Fibroblast of lung (primary cell): ENCODE results near the gene FUBP1. TPM values are rescaled to one million over a fixed set of nuclear protein-coding genes. Genes with fewer than 3 reads are reported as not detected.

ENCODE experiments used
- DNase-seq, 2 donors: peaks; one replicate each; pipeline versions ENCODE4 v3.0.0 to v3.0.0-alpha.2; 2010; ENCODE audit warnings: low read depth in 2 of 2
- H2AFZ ChIP-seq: 2 replicates; pipeline ENCODE4 v1.5.1; 2012; ENCODE audit warnings: low read length, control low read depth, inconsistent platforms
- H3K27ac ChIP-seq: 2 replicates; pipeline ENCODE4 v1.5.1; 2011; ENCODE audit warnings: low read length, control low read depth; ENCODE audit not compliant: insufficient read depth
- H3K27me3 ChIP-seq: 2 replicates; pipeline ENCODE4 v1.5.1; 2011; ENCODE audit warnings: mild to moderate bottlenecking, low read length; ENCODE audit not compliant: control insufficient read depth, insufficient read depth
- H3K36me3 ChIP-seq: 2 replicates; pipeline ENCODE4 v1.5.1; 2011; ENCODE audit warnings: low read length; ENCODE audit not compliant: control insufficient read depth, insufficient read depth
- H3K4me1 ChIP-seq: 2 replicates; pipeline ENCODE4 v1.5.1; 2011; ENCODE audit warnings: low read length; ENCODE audit not compliant: control insufficient read depth, insufficient read depth; ENCODE audit errors: extremely low read depth
- H3K4me2 ChIP-seq: 2 replicates; pipeline ENCODE4 v1.5.1; 2011; ENCODE audit warnings: low read length, control low read depth; ENCODE audit not compliant: insufficient read depth; ENCODE audit errors: extremely low read depth
- H3K4me3 ChIP-seq, 4 experiments: fragments of 200-600 bp in 1 of 4; sonication (generic) in 1 of 4; replicated peaks in 1 of 4; 2 replicates each; pipeline ENCODE4 v1.5.1; 2011 to 2016; ENCODE audit warnings: low read length in 4 of 4, low read depth in 3 of 4, mild to moderate bottlenecking in 3 of 4, control low read depth in 2 of 4, inconsistent platforms in 1 of 4, mixed read lengths in 1 of 4; ENCODE audit not compliant: insufficient read depth in 1 of 4; ENCODE audit errors: control extremely low read depth in 1 of 4
- H3K79me2 ChIP-seq: 2 replicates; pipeline ENCODE4 v1.5.1; 2012; ENCODE audit warnings: mild to moderate bottlenecking, low read length, inconsistent platforms; ENCODE audit not compliant: control insufficient read depth, insufficient read depth
- H3K9ac ChIP-seq: 2 replicates; pipeline ENCODE4 v1.5.1; 2011; ENCODE audit warnings: mild to moderate bottlenecking, low read length, control low read depth; ENCODE audit not compliant: insufficient read depth
- H3K9me3 ChIP-seq: 2 replicates; pipeline ENCODE4 v1.5.1; 2012; ENCODE audit warnings: low read depth, low read length; ENCODE audit not compliant: control insufficient read depth, insufficient read depth
- H4K20me1 ChIP-seq: 2 replicates; pipeline ENCODE4 v1.5.1; 2011; ENCODE audit warnings: low read length; ENCODE audit not compliant: control insufficient read depth, insufficient read depth; ENCODE audit errors: extremely low read depth
- EZH2 ChIP-seq: IDR thresholded peaks from 2 replicates; pipeline ENCODE4 v1.5.1; 2012; ENCODE audit warnings: low read length, control low read depth, mild to moderate bottlenecking; ENCODE audit errors: missing control alignments
- polyA plus RNA-seq, 2 donors: library from polyadenylated mRNA; depleted of rRNA in 1 of 2; stranded (reverse) in 1 of 2; unstranded in 1 of 2; fragments of >200 nt; gene quantifications; 2 replicates each; pipeline ENCODE4 v1.2.1, GENCODE V29; 2011 to 2012; ENCODE audit warnings: missing spikeins in 1 of 2
- total RNA-seq: library from RNA; depleted of rRNA; stranded (reverse); fragments of >200 nt; gene quantifications from 2 replicates; pipeline ENCODE4 v1.2.1, GENCODE V29; 2014
- TF ChIP-seq, protein P1 (sequence below), 2 donors: IDR thresholded peaks in 1 of 2; conservative IDR thresholded peaks in 1 of 2; 1 replicate in 1 of 2; 2 replicates in 1 of 2; pipeline ENCODE4 v1.5.1; 2011 to 2012; ENCODE audit warnings: low read length in 2 of 2, control low read depth in 1 of 2, inconsistent platforms in 1 of 2, low read depth in 1 of 2, mild to moderate bottlenecking in 1 of 2

The FUBP1 gene
- total and polyA plus RNA-seq, 2 donors (not counting 1 experiment from before 2014, with no cell fraction given): 99.4 to 102 TPM

DNA sequence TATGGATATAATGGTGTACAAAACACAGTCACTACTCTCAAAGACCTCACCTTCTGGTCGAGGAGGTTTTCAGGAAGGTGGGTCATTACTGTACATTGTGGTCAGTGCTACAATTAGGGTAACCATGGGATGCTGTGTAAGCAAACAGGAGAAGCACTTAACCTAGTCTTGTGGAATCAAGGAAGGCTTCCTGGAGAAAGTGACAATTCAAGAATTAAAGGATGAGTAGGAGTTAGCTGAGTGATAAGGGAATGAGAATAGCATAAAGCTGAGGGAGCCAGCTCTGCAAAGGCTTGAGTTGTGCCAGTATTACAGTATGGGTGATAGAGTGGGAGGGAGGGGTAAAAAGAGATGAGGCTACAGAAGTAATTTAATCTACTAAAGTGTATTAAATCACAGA lies 73.3 kb downstream of the FUBP1 start:
- Histone ChIP-seq H3K4me1 (peaks cover 3% of the 10 kb centered on the region), H3K9me3 (no peaks in the 10 kb centered on the region), H3K4me3 (no peak overlapping the region), H3K79me2 (peaks cover 79% of the 10 kb centered on the region), H3K27ac (no peak overlapping the region), H4K20me1 (peaks cover 5% of the 10 kb centered on the region), H3K4me2 (no peak overlapping the region), H3K36me3 (no peaks in the 10 kb centered on the region), H2AFZ (no peak overlapping the region), H3K27me3 (no peaks in the 10 kb centered on the region), H3K9ac (no peak overlapping the region)
- TF ChIP-seq EZH2: no peak
- TF ChIP-seq, protein P1, sequence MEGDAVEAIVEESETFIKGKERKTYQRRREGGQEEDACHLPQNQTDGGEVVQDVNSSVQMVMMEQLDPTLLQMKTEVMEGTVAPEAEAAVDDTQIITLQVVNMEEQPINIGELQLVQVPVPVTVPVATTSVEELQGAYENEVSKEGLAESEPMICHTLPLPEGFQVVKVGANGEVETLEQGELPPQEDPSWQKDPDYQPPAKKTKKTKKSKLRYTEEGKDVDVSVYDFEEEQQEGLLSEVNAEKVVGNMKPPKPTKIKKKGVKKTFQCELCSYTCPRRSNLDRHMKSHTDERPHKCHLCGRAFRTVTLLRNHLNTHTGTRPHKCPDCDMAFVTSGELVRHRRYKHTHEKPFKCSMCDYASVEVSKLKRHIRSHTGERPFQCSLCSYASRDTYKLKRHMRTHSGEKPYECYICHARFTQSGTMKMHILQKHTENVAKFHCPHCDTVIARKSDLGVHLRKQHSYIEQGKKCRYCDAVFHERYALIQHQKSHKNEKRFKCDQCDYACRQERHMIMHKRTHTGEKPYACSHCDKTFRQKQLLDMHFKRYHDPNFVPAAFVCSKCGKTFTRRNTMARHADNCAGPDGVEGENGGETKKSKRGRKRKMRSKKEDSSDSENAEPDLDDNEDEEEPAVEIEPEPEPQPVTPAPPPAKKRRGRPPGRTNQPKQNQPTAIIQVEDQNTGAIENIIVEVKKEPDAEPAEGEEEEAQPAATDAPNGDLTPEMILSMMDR (conservative IDR thresholded peaks at IDR 0.05 in 1 of 2, IDR thresholded peaks at IDR 0.05 in 1 of 2; ENCODE audit: low read depth in 1 of 2, low read length in 2 of 2): no peak
- DNase-seq: no peak

DNA sequence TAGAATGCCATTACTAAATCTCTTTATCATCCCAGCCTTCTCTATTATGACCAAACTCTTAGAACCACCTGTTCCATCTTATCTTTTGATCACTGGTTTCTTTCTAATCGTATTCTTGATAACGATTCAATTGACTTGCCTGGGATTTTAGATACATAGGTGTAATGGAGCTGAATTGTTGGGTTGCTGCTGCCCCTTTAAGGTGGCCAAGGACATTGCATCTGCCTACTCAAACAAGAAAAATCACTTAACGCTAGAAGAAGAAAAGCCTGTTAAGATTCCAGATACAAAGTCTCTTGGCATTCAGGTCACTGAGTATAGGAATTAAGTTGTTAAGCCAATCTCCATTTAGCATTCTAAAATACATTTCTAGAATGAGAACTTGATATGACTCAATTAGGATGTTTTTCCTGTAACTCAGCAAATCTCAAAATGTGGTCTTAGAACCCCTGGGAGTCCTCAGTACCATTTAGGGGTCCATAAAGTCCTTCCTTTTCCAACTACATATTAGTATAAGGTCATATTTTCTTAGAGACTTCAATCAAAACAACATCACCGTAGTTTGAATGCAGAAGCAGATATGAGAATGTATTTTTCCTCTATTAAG lies 78.1 kb downstream of the FUBP1 start:
- Histone ChIP-seq H3K4me2 (peak overlapping the region; percentile 27), H3K4me3 (peak overlapping the region in 1 of 4 experiments; percentile 32), H2AFZ (no peak overlapping the region), H3K4me1 (peaks cover 5% of the 10 kb centered on the region), H3K36me3 (peaks cover under 1% of the 10 kb centered on the region), H3K9ac (no peak overlapping the region), H3K79me2 (peaks cover 67% of the 10 kb centered on the region), H4K20me1 (peaks cover 3% of the 10 kb centered on the region), H3K9me3 (no peaks in the 10 kb centered on the region), H3K27me3 (no peaks in the 10 kb centered on the region), H3K27ac (no peak overlapping the region)
- DNase-seq: peak; percentile 63 to 75
- no peak for TF ChIP-seq EZH2
- TF ChIP-seq, protein P1 (conservative IDR thresholded peaks at IDR 0.05 in 1 of 2, IDR thresholded peaks at IDR 0.05 in 1 of 2; ENCODE audit: low read depth in 1 of 2, low read length in 2 of 2): peak; percentile 67 to 75

DNA sequence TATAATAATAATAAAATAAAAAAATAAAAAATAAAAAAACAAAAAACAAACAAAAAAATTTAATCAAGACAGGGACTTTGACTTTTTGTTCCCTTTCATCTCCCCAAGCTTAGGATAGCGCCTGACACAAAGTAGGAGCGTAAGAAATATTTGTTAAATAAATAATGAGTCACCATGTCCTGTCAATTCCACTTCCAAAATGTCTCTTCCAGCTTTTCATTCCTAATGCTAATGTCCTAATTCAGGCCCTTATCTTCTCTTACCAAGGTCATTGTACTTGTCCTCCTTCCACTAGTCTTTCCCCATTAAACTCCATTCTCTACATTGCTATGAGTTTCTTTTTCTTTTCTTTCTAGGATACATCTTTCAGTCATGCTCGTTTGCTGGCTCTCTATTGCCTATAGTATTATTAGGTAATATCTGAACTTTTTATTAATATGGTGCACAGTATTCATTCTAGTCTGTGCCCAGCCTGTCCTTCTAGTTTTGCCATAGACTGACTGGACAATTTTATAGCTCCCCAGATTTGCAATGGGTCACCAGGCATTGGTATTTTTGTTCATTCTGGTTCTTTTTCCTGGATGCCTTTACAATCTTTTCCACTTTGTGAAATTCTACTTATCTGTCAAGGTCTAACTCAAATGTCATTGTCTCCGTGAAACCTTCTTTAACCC lies 79.1 kb downstream of the FUBP1 start:
- TF ChIP-seq, protein P1 (conservative IDR thresholded peaks at IDR 0.05 in 1 of 2, IDR thresholded peaks at IDR 0.05 in 1 of 2; ENCODE audit: low read depth in 1 of 2, low read length in 2 of 2): no peak
- Histone ChIP-seq H3K9ac (no peak overlapping the region), H3K36me3 (peaks cover 1% of the 10 kb centered on the region), H4K20me1 (peaks cover 3% of the 10 kb centered on the region), H3K9me3 (no peaks in the 10 kb centered on the region), H3K4me1 (peaks cover 5% of the 10 kb centered on the region), H3K4me2 (no peak overlapping the region), H3K27ac (no peak overlapping the region), H3K27me3 (no peaks in the 10 kb centered on the region), H3K4me3 (no peak overlapping the region), H2AFZ (no peak overlapping the region), H3K79me2 (peaks cover 66% of the 10 kb centered on the region)
- peak; percentile 34 to 51 for DNase-seq

Other genes starting within 250 kb of the FUBP1 start
- gene USP33, start 219.2 kb downstream of the FUBP1 start, total RNA-seq: 110 and 126 TPM in 2 replicates
- 47.1 and 63.7 TPM in 2 replicates for gene USP33, start 219.2 kb downstream of the FUBP1 start, polyA plus RNA-seq
- 10.5 and 14.0 TPM in 2 replicates for gene MIGA1, start 199.4 kb downstream of the FUBP1 start, total RNA-seq
- 7.6 and 10.3 TPM in 2 replicates for gene MIGA1, start 199.4 kb downstream of the FUBP1 start, polyA plus RNA-seq
- 16.2 and 24.4 TPM in 2 replicates for gene NEXN, start 90.4 kb downstream of the FUBP1 start, total RNA-seq
- 36.3 and 49.0 TPM in 2 replicates for gene NEXN, start 90.4 kb downstream of the FUBP1 start, polyA plus RNA-seq
- gene DNAJB4, start 25.9 kb upstream of the FUBP1 start, total RNA-seq: 46.5 and 52.0 TPM in 2 replicates
- gene DNAJB4, start 25.9 kb upstream of the FUBP1 start, polyA plus RNA-seq: 45.7 and 78.7 TPM in 2 replicates
- 0.50 and 0.77 TPM in 2 replicates for gene GIPC2, start 66.9 kb upstream of the FUBP1 start, total RNA-seq
- gene GIPC2, start 66.9 kb upstream of the FUBP1 start, polyA plus RNA-seq: 0.35 and 0.56 TPM in 2 replicates